NCI-H774 (cell line): Measurements from ENCODE around the gene GTF3A.

Experiments used
- DNase-seq: peaks from one replicate; lab custom pipeline; 2025; lab: John Stamatoyannopoulos, UW

The GTF3A gene

GRCh38 chr13:27405546-27406134 is 18.8 kb upstream of the GTF3A start:
- DNase-seq, result no peak

- DNase-seq, result peak; percentile 3
Measured at GRCh38 chr13:27406178-27406939, 18.1 kb upstream of the GTF3A start.

- DNase-seq, result no peak
Measured at GRCh38 chr13:27408074-27408473, 16.3 kb upstream of the GTF3A start.

- no peak for DNase-seq
Measured at GRCh38 chr13:27409013-27409412, 15.4 kb upstream of the GTF3A start.

- DNase-seq, result no peak
Measured at GRCh38 chr13:27411341-27411740, 13.1 kb upstream of the GTF3A start.

- no peak for DNase-seq
Measured at GRCh38 chr13:27415116-27415515, 9.3 kb upstream of the GTF3A start.

GRCh38 chr13:27419328-27419727 is 5.1 kb upstream of the GTF3A start:
- DNase-seq, result no peak

- no peak for DNase-seq
Measured at GRCh38 chr13:27421101-27421871, 3.1 kb upstream of the GTF3A start.

- DNase-seq, result no peak
Measured at GRCh38 chr13:27423333-27423732, 1.1 kb upstream of the GTF3A start.

- DNase-seq, result no peak
Measured at GRCh38 chr13:27425158-27425917, 919 bp downstream of the GTF3A start.

- no peak for DNase-seq
Measured at GRCh38 chr13:27425918-27426630, 1.7 kb downstream of the GTF3A start.

- no peak for DNase-seq
Measured at GRCh38 chr13:27427641-27428040, 3.2 kb downstream of the GTF3A start.

- no peak for DNase-seq
Measured at GRCh38 chr13:27428160-27428559, 3.7 kb downstream of the GTF3A start.

GRCh38 chr13:27432180-27432579 is 7.8 kb downstream of the GTF3A start:
- DNase-seq, result no peak

GRCh38 chr13:27432611-27433210 is 8.3 kb downstream of the GTF3A start:
- no peak for DNase-seq

- DNase-seq, result no peak
Measured at GRCh38 chr13:27437126-27437525, 12.7 kb downstream of the GTF3A start.

- DNase-seq, result no peak
Measured at GRCh38 chr13:27440408-27440807, 16.0 kb downstream of the GTF3A start.

- DNase-seq, result no peak
Measured at GRCh38 chr13:27442071-27442647, 17.7 kb downstream of the GTF3A start.

GRCh38 chr13:27442797-27443196 is 18.4 kb downstream of the GTF3A start:
- no peak for DNase-seq

- DNase-seq, result no peak
Measured at GRCh38 chr13:27446986-27447583, 22.7 kb downstream of the GTF3A start.
